ENCODE measurements around the gene GAL3ST3.

DNA sequence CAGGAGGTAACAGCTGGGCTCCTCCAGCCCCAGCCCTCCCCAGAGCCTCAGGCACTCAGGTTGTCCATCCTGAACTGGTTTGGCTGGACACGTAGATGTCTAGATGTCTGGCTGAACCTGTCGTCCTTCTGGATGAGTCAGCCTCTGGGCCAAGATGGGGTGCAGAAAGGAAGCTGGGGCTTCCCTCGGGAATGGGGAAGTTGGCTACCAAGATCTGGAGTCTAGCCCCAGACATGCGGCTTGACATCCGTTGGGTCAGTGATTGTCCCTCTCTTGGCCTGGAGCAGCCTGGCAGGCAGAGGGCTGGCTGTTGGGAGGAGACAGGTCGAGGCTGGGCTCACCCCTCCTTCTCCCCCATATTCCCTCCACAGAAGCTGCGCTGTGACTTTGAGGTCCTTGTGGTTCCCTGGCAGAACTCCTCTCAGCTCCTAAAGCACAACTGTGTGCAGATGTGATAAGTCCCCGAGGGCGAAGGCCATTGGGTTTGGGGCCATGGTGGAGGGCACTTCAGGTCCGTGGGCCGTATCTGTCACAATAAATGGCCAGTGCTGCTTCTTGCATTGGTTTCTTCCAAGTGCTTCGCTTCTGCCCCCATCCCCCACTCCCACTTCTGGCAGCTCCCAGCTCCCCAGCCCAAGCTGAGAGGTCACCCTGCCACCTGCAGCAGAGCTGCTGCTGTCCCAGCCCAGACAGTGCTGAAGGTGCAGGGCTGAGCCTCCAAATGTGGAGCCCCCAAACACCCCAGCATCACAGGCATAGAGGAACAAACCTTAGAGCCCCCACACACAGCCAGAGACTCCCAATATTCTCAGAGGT lies 35.8 kb downstream of the GAL3ST3 start:
- TF ChIP-seq, protein P1, sequence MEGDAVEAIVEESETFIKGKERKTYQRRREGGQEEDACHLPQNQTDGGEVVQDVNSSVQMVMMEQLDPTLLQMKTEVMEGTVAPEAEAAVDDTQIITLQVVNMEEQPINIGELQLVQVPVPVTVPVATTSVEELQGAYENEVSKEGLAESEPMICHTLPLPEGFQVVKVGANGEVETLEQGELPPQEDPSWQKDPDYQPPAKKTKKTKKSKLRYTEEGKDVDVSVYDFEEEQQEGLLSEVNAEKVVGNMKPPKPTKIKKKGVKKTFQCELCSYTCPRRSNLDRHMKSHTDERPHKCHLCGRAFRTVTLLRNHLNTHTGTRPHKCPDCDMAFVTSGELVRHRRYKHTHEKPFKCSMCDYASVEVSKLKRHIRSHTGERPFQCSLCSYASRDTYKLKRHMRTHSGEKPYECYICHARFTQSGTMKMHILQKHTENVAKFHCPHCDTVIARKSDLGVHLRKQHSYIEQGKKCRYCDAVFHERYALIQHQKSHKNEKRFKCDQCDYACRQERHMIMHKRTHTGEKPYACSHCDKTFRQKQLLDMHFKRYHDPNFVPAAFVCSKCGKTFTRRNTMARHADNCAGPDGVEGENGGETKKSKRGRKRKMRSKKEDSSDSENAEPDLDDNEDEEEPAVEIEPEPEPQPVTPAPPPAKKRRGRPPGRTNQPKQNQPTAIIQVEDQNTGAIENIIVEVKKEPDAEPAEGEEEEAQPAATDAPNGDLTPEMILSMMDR (IDR thresholded peaks at IDR 0.05) = no peak
- TF ChIP-seq POLR2A (IDR thresholded peaks at IDR 0.05) = no peak

Data from thyroid gland (tissue), 4 donors.